ENCODE results near the gene TRIM38. TPM values are rescaled to one million over a fixed set of nuclear protein-coding genes. Genes with fewer than 3 reads are reported as not detected.

TRIM38 gene
- total and polyA plus RNA-seq, 2 of the 13 experiments (the other 11 are each of a cell fraction or from before 2014, with no cell fraction given), result 2.5 to 3.1 TPM

DNA sequence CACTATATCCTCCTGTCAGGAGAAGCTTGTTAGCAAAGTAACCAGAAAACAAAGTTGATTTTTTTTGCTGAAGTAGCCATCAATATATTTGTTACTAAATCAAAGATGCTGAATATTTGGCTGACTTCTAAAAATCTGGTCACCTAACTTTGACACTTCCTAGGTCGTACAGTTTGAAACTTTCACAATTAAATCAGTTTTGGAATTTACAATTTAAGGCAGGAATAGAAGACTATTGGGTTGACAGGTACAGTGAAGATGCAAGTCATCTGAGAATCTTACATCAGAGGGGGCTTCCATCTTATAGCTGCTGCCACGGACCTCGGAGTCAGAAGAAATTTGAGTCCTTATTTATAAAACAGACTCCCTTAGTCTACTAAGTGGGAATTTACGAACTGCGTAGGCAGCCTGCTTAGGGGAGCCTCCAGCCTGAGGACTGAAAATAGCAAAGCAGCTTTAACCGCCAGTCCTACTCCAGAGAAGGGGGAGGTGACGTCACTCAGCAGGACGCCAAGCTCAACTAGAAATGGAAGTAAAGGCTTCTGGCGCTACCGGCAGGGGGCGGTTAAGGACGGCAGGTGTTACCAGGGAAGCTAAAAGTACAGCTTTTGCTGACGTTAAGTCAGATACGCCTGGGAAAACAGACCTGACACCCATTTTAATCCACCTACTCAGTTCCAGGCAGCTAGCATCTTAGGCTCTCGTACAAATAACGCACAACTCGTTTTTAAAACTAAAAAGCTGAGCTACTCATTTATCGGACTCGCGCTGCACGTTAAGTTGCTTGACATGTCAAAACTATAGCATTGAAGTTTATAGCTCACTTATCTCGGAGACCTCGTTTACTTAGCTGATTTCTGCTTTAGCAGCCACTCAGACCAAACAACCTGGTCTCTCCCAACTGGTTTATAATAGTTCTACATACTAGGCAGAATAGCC lies 63.6 kb downstream of the TRIM38 start (continued):
- TF ChIP-seq, protein P1, sequence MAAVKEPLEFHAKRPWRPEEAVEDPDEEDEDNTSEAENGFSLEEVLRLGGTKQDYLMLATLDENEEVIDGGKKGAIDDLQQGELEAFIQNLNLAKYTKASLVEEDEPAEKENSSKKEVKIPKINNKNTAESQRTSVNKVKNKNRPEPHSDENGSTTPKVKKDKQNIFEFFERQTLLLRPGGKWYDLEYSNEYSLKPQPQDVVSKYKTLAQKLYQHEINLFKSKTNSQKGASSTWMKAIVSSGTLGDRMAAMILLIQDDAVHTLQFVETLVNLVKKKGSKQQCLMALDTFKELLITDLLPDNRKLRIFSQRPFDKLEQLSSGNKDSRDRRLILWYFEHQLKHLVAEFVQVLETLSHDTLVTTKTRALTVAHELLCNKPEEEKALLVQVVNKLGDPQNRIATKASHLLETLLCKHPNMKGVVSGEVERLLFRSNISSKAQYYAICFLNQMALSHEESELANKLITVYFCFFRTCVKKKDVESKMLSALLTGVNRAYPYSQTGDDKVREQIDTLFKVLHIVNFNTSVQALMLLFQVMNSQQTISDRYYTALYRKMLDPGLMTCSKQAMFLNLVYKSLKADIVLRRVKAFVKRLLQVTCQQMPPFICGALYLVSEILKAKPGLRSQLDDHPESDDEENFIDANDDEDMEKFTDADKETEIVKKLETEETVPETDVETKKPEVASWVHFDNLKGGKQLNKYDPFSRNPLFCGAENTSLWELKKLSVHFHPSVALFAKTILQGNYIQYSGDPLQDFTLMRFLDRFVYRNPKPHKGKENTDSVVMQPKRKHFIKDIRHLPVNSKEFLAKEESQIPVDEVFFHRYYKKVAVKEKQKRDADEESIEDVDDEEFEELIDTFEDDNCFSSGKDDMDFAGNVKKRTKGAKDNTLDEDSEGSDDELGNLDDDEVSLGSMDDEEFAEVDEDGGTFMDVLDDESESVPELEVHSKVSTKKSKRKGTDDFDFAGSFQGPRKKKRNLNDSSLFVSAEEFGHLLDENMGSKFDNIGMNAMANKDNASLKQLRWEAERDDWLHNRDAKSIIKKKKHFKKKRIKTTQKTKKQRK (IDR thresholded peaks at IDR 0.05; ENCODE audit: low read length), result no peak
- TF ChIP-seq SRSF1 (optimal IDR thresholded peaks at IDR 0.05; ENCODE audit: low read depth, low read length) (no peak), ZNF138 (CRISPR knock-in tag; IDR thresholded peaks at IDR 0.05; ENCODE audit: low read depth) (no peak), PPARG (CRISPR knock-in tag; conservative IDR thresholded peaks at IDR 0.05) (0 out of 2 replicates have a peak, but pooled peaks have one; percentile 2), CCDC6 (CRISPR knock-in tag; IDR thresholded peaks at IDR 0.05) (peak; percentile 48; the same call in 1 of the 2 replicates), ZNF557 (CRISPR knock-in tag; IDR thresholded peaks at IDR 0.05) (no peak), ZNF12 (CRISPR knock-in tag; IDR thresholded peaks at IDR 0.05) (no peak), ZSCAN9 (CRISPR knock-in tag; IDR thresholded peaks at IDR 0.05; ENCODE audit: borderline replicate concordance) (no peak), ZNF878 (CRISPR knock-in tag; IDR thresholded peaks at IDR 0.05) (no peak), FOXK2 (IDR thresholded peaks at IDR 0.05) (no peak), ZNF260 (CRISPR knock-in tag; IDR thresholded peaks at IDR 0.05; ENCODE audit: borderline replicate concordance, low read depth) (no peak), ZNF766 (CRISPR knock-in tag; IDR thresholded peaks at IDR 0.05; ENCODE audit: borderline replicate concordance) (no peak), HOXA9 (CRISPR knock-in tag; IDR thresholded peaks at IDR 0.05; ENCODE audit: borderline replicate concordance) (no peak), ZNF451 (CRISPR knock-in tag; IDR thresholded peaks at IDR 0.05) (no peak)
- TF ChIP-seq, protein P2, sequence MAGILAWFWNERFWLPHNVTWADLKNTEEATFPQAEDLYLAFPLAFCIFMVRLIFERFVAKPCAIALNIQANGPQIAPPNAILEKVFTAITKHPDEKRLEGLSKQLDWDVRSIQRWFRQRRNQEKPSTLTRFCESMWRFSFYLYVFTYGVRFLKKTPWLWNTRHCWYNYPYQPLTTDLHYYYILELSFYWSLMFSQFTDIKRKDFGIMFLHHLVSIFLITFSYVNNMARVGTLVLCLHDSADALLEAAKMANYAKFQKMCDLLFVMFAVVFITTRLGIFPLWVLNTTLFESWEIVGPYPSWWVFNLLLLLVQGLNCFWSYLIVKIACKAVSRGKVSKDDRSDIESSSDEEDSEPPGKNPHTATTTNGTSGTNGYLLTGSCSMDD (CRISPR knock-in tag; IDR thresholded peaks at IDR 0.05), result no peak
- TF ChIP-seq, protein P3, sequence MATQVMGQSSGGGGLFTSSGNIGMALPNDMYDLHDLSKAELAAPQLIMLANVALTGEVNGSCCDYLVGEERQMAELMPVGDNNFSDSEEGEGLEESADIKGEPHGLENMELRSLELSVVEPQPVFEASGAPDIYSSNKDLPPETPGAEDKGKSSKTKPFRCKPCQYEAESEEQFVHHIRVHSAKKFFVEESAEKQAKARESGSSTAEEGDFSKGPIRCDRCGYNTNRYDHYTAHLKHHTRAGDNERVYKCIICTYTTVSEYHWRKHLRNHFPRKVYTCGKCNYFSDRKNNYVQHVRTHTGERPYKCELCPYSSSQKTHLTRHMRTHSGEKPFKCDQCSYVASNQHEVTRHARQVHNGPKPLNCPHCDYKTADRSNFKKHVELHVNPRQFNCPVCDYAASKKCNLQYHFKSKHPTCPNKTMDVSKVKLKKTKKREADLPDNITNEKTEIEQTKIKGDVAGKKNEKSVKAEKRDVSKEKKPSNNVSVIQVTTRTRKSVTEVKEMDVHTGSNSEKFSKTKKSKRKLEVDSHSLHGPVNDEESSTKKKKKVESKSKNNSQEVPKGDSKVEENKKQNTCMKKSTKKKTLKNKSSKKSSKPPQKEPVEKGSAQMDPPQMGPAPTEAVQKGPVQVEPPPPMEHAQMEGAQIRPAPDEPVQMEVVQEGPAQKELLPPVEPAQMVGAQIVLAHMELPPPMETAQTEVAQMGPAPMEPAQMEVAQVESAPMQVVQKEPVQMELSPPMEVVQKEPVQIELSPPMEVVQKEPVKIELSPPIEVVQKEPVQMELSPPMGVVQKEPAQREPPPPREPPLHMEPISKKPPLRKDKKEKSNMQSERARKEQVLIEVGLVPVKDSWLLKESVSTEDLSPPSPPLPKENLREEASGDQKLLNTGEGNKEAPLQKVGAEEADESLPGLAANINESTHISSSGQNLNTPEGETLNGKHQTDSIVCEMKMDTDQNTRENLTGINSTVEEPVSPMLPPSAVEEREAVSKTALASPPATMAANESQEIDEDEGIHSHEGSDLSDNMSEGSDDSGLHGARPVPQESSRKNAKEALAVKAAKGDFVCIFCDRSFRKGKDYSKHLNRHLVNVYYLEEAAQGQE (IDR thresholded peaks at IDR 0.05; ENCODE audit: borderline replicate concordance in 1 of 2, low read depth in 1 of 2, low read length in 2 of 2), result no peak
- TF ChIP-seq, protein P4, sequence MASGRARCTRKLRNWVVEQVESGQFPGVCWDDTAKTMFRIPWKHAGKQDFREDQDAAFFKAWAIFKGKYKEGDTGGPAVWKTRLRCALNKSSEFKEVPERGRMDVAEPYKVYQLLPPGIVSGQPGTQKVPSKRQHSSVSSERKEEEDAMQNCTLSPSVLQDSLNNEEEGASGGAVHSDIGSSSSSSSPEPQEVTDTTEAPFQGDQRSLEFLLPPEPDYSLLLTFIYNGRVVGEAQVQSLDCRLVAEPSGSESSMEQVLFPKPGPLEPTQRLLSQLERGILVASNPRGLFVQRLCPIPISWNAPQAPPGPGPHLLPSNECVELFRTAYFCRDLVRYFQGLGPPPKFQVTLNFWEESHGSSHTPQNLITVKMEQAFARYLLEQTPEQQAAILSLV (CRISPR knock-in tag; IDR thresholded peaks at IDR 0.05; ENCODE audit: borderline replicate concordance), result peak; percentile 62; the same call in 1 of the 2 replicates
- TF ChIP-seq, protein P5, sequence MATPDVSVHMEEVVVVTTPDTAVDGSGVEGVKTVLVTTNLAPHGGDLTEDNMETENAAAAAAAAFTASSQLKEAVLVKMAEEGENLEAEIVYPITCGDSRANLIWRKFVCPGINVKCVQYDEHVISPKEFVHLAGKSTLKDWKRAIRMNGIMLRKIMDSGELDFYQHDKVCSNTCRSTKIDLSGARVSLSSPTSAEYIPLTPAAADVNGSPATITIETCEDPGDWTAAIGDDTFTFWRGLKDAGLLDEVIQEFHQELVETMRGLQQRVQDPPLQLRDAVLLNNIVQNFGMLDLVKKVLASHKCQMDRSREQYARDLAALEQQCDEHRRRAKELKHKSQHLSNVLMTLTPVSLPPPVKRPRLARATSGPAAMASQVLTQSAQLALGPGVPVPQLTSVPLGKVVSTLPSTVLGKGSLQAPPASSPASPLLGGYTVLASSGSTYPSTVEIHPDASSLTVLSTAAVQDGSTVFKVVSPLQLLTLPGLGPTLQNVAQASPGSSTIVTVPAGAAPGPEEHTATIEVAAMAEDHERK (CRISPR knock-in tag; IDR thresholded peaks at IDR 0.05; ENCODE audit: low read depth), result no peak
